GM12874 (cell line): ENCODE results near the gene NCK2.

Source experiments
- TF ChIP-seq, protein P1 (sequence below): IDR thresholded peaks from 2 replicates; pipeline ENCODE4 v1.5.1; 2011; ENCODE audit warnings: low read depth, mild to moderate bottlenecking, control low read depth, low read length, moderate library complexity; ENCODE audit not compliant: insufficient read depth

The NCK2 gene

DNA sequence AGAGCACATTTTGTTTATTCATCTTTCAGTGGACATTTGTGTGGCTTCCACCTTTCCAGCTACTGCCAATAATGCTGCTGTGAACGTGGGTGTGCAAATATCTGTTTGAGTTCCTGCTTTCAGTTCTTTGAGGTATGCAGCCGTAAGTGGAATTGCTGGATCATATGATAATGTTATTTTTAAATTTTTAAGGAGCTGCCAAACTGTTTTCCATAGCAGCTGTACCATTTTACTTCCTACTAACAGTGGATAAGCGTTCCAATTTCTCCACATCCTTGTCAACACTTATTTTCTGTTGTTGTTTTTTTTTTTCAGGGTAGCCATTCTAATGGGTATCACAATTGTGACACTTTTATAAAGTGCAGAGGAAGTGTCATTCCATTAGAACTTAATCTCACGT, 162.5 kb downstream of the NCK2 start:
- TF ChIP-seq, protein P1, sequence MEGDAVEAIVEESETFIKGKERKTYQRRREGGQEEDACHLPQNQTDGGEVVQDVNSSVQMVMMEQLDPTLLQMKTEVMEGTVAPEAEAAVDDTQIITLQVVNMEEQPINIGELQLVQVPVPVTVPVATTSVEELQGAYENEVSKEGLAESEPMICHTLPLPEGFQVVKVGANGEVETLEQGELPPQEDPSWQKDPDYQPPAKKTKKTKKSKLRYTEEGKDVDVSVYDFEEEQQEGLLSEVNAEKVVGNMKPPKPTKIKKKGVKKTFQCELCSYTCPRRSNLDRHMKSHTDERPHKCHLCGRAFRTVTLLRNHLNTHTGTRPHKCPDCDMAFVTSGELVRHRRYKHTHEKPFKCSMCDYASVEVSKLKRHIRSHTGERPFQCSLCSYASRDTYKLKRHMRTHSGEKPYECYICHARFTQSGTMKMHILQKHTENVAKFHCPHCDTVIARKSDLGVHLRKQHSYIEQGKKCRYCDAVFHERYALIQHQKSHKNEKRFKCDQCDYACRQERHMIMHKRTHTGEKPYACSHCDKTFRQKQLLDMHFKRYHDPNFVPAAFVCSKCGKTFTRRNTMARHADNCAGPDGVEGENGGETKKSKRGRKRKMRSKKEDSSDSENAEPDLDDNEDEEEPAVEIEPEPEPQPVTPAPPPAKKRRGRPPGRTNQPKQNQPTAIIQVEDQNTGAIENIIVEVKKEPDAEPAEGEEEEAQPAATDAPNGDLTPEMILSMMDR: no peak

DNA sequence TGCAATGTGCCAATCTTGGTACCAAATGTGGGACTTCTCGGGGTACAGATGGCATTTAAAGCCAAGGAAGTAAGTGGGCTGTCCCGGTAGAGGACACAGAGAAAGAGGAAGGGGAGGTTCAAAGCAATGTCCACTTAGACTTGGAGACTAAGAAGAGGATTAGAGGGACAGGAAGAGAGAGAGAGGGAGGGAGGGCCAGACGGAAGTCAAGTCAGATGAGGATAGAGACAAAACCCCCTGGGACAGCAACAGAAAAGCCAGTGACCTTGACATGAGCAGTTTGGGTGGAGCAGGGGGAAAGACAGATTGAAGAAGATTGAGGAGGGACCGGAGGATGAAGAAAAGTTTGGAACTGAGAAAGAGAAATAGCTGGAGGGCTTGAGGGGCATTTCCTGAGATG, 164.5 kb downstream of the NCK2 start:
- TF ChIP-seq, protein P1: no peak

DNA sequence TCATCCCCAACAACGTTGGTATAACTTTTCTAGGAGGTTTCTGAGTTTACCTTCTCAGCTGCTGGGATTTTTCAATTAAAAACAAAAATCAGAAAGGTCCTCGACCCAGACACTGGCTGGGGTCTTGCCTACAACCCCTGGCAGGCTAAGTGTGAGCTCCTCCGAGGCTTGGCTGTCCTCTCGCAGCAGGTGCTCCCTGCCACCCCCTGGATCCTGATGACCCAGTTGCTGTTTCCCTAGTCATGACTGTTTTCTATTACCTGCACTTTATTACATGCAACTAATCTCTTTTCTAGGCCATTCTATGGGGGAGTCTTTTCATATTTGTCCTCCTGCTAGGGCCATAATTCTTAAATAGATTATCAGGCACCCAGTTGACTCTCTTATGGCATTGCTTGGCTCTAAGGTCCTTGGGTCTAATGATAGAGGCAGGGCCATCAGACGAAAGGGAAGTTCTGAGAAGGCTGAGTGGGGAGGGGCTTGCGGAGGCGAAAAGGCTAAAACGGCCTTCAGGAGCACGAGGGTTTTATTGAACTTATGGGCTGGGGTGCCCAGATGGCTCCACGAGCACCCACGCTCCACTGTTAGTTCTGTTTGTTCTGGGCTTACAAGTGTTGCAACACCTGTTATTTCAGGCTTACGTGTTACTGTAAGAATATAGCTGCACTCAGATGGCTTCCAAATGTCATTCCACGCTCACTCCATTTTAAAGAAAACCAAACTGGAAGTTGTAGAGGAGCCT, 166.0 kb downstream of the NCK2 start:
- TF ChIP-seq, protein P1: no peak

DNA sequence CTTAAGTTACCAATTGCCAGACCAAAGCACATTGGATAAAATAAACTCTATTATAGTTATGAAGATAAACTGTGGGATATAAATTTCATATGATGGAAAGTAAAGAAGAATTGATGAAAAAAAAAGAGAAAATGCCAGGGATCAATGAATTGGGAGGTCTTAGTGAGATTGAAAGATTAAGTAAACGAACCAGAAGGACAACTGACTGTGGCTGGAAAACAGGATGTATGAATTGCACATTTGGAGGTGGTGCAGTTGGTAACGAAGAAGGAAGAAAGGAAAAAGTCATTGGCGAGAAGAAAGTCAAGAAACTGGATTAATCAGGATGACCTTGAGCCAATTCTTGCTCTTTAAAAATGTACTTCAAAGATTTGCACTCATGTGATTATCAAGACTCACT, 166.7 kb downstream of the NCK2 start:
- TF ChIP-seq, protein P1: no peak

- TF ChIP-seq, protein P1: no peak
These were observed 167.4 kb downstream of the NCK2 start for GRCh38 chr2:105912081-105912480.

GRCh38 chr2:105915005-105915558, 170.4 kb downstream of the NCK2 start:
- TF ChIP-seq, protein P1: no peak

DNA sequence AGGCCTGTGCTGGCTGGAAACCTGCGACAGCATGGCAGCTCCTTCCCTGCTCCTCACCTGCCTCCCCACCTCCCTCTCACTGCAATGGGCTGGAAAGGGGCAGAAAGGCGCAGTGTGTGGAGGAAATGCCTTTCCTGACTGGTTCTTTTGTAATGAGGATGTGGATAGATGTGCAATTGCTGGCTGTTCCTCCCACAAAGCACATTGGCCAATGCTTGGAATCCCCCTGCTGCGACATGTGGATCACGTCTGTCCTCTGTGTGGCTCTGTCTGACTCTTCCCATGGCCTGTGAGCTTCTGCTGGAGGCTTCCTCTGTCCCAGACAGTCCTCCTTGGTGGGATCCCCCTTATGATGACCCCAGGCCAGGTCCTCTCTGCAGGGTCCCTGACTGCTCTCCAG, 172.5 kb downstream of the NCK2 start:
- TF ChIP-seq, protein P1: no peak
